GM03348 (cell line): Measurements from ENCODE around the gene ALG6.

Source experiments
- DNase-seq: peaks from one replicate; pipeline ENCODE4 v3.0.0; 2012; ENCODE audit warnings: low spot score

The ALG6 gene

GRCh38 chr1:63367215-63368103 is at the start of gene ALG6:
TSS of gene ALG6 (plus strand) at chr1:63367627. CDS start at chr1:63370978, 3,351 bp downstream.
- peak; percentile 100 for DNase-seq

GRCh38 chr1:63317817-63318152 is 49.6 kb upstream of the ALG6 start:
- DNase-seq = no peak

GRCh38 chr1:63318201-63318979 is 49.0 kb upstream of the ALG6 start:
- no peak for DNase-seq

GRCh38 chr1:63319046-63320021 is 48.1 kb upstream of the ALG6 start:
- DNase-seq = no peak

- no peak for DNase-seq
Measured at GRCh38 chr1:63320022-63320721, 47.3 kb upstream of the ALG6 start.

- no peak for DNase-seq
Measured at GRCh38 chr1:63321066-63321784, 46.2 kb upstream of the ALG6 start.

- no peak for DNase-seq
Measured at GRCh38 chr1:63321785-63322113, 45.7 kb upstream of the ALG6 start.

- DNase-seq = peak; percentile 66
Measured at GRCh38 chr1:63322114-63322943, 45.1 kb upstream of the ALG6 start, which contains the start of gene FOXD3. TSS of gene FOXD3 (plus strand) at chr1:63322567. CDS start at chr1:63323059, 492 bp downstream.

- DNase-seq = no peak
Measured at GRCh38 chr1:63322944-63323864, 44.2 kb upstream of the ALG6 start.

- no peak for DNase-seq
Measured at GRCh38 chr1:63323865-63324778, 43.3 kb upstream of the ALG6 start.

GRCh38 chr1:63324779-63325119 is 42.7 kb upstream of the ALG6 start:
- DNase-seq = no peak

GRCh38 chr1:63325279-63325985 is 42.0 kb upstream of the ALG6 start:
- no peak for DNase-seq

GRCh38 chr1:63326106-63326472 is 41.3 kb upstream of the ALG6 start:
- DNase-seq = no peak

- DNase-seq = no peak
Measured at GRCh38 chr1:63326473-63327380, 40.7 kb upstream of the ALG6 start.

- DNase-seq = peak; percentile 84
Measured at GRCh38 chr1:63327417-63328054, 39.9 kb upstream of the ALG6 start.

GRCh38 chr1:63328122-63328521 is 39.3 kb upstream of the ALG6 start:
- DNase-seq = no peak
